ENCODE data around the gene RELN.

Gene RELN

GRCh38 chr7:103803631-103804030, 185.8 kb downstream of the RELN start:
- no peak for DNase-seq (ENCODE audit: extremely low spot score)
- ChIA-PET CTCF (no interaction called here), POLR2A (no interaction called here)
- TF ChIP-seq NFRKB (IDR thresholded peaks at IDR 0.05) = no peak
- TF ChIP-seq SUZ12 (IDR thresholded peaks at IDR 0.05) = no peak
- no peak for TF ChIP-seq L3MBTL2 (conservative IDR thresholded peaks at IDR 0.05)
- TF ChIP-seq BHLHE40 (IDR thresholded peaks at IDR 0.05; ENCODE audit: borderline replicate concordance) = no peak
- no peak for TF ChIP-seq HDGF (IDR thresholded peaks at IDR 0.05; ENCODE audit: borderline replicate concordance)
- no peak for TF ChIP-seq TARDBP (IDR thresholded peaks at IDR 0.05)
- TF ChIP-seq LEF1 (IDR thresholded peaks at IDR 0.05; ENCODE audit: borderline replicate concordance) = no peak
- TF ChIP-seq FOXM1 (IDR thresholded peaks at IDR 0.05; ENCODE audit: borderline replicate concordance) = no peak
- TF ChIP-seq ARNT (IDR thresholded peaks at IDR 0.05) = no peak
- no peak for TF ChIP-seq PKNOX1 (IDR thresholded peaks at IDR 0.05)
- TF ChIP-seq ZNF384 (IDR thresholded peaks at IDR 0.05) = no peak
- no peak for TF ChIP-seq FOXK2 (IDR thresholded peaks at IDR 0.05)
- TF ChIP-seq CTBP1 (IDR thresholded peaks at IDR 0.05; ENCODE audit: borderline replicate concordance) = no peak
- no peak for TF ChIP-seq SP1 (IDR thresholded peaks at IDR 0.05)
- no peak for TF ChIP-seq FOXA1 (IDR thresholded peaks at IDR 0.05)
- TF ChIP-seq ELF4 (IDR thresholded peaks at IDR 0.05) = no peak

GRCh38 chr7:103799298-103799697, 190.2 kb downstream of the RELN start:
- no peak for DNase-seq (ENCODE audit: extremely low spot score)
- CTCF ChIA-PET = no interaction called here
- TF ChIP-seq PKNOX1 (IDR thresholded peaks at IDR 0.05) (no peak), FOXA1 (IDR thresholded peaks at IDR 0.05) (no peak)
- POLR2A ChIA-PET = no interaction called here

GRCh38 chr7:103797647-103798307, 191.7 kb downstream of the RELN start:
- ChIA-PET CTCF (no interaction called here), POLR2A (no interaction called here)
- no peak for TF ChIP-seq ARNT (IDR thresholded peaks at IDR 0.05)
- TF ChIP-seq TARDBP (IDR thresholded peaks at IDR 0.05) = no peak
- no peak for TF ChIP-seq BHLHE40 (IDR thresholded peaks at IDR 0.05; ENCODE audit: borderline replicate concordance)
- no peak for TF ChIP-seq HDGF (IDR thresholded peaks at IDR 0.05; ENCODE audit: borderline replicate concordance)
- no peak for TF ChIP-seq SUZ12 (IDR thresholded peaks at IDR 0.05)
- TF ChIP-seq ELF4 (IDR thresholded peaks at IDR 0.05) = no peak
- no peak for TF ChIP-seq SP1 (IDR thresholded peaks at IDR 0.05)
- TF ChIP-seq ZNF384 (IDR thresholded peaks at IDR 0.05) = no peak
- no peak for TF ChIP-seq FOXK2 (IDR thresholded peaks at IDR 0.05)
- no peak for TF ChIP-seq FOXM1 (IDR thresholded peaks at IDR 0.05; ENCODE audit: borderline replicate concordance)
- TF ChIP-seq NFRKB (IDR thresholded peaks at IDR 0.05) = no peak
- TF ChIP-seq L3MBTL2 (conservative IDR thresholded peaks at IDR 0.05) = no peak
- TF ChIP-seq PKNOX1 (IDR thresholded peaks at IDR 0.05) = no peak
- no peak for DNase-seq (ENCODE audit: extremely low spot score)

- CTCF ChIA-PET = no interaction called here
- no peak for DNase-seq (ENCODE audit: extremely low spot score)
- TF ChIP-seq FOXK2 (IDR thresholded peaks at IDR 0.05) (no peak), CTBP1 (IDR thresholded peaks at IDR 0.05; ENCODE audit: borderline replicate concordance) (no peak), SUZ12 (IDR thresholded peaks at IDR 0.05) (no peak), HDGF (IDR thresholded peaks at IDR 0.05; ENCODE audit: borderline replicate concordance) (no peak), FOXA1 (IDR thresholded peaks at IDR 0.05) (no peak), ARNT (IDR thresholded peaks at IDR 0.05) (no peak), SP1 (IDR thresholded peaks at IDR 0.05) (no peak), BHLHE40 (IDR thresholded peaks at IDR 0.05; ENCODE audit: borderline replicate concordance) (no peak), TARDBP (IDR thresholded peaks at IDR 0.05) (no peak), L3MBTL2 (conservative IDR thresholded peaks at IDR 0.05) (no peak), LEF1 (IDR thresholded peaks at IDR 0.05; ENCODE audit: borderline replicate concordance) (no peak)
- POLR2A ChIA-PET = no interaction called here
These were observed 193.0 kb downstream of the RELN start for GRCh38 chr7:103796327-103796962.

- CTCF ChIA-PET = no interaction called here
- TF ChIP-seq L3MBTL2 (conservative IDR thresholded peaks at IDR 0.05) = no peak
- no peak for TF ChIP-seq BHLHE40 (IDR thresholded peaks at IDR 0.05; ENCODE audit: borderline replicate concordance)
- TF ChIP-seq FOXK2 (IDR thresholded peaks at IDR 0.05) = no peak
- TF ChIP-seq LEF1 (IDR thresholded peaks at IDR 0.05; ENCODE audit: borderline replicate concordance) = no peak
- TF ChIP-seq HDGF (IDR thresholded peaks at IDR 0.05; ENCODE audit: borderline replicate concordance) = no peak
- TF ChIP-seq TARDBP (IDR thresholded peaks at IDR 0.05) = no peak
- TF ChIP-seq ZNF384 (IDR thresholded peaks at IDR 0.05) = no peak
- TF ChIP-seq SUZ12 (IDR thresholded peaks at IDR 0.05) = no peak
- TF ChIP-seq ELF4 (IDR thresholded peaks at IDR 0.05) = no peak
- no peak for TF ChIP-seq NFRKB (IDR thresholded peaks at IDR 0.05)
- TF ChIP-seq CTBP1 (IDR thresholded peaks at IDR 0.05; ENCODE audit: borderline replicate concordance) = no peak
- no peak for TF ChIP-seq PKNOX1 (IDR thresholded peaks at IDR 0.05)
- TF ChIP-seq FOXM1 (IDR thresholded peaks at IDR 0.05; ENCODE audit: borderline replicate concordance) = no peak
- TF ChIP-seq ARNT (IDR thresholded peaks at IDR 0.05) = no peak
- no peak for TF ChIP-seq FOXA1 (IDR thresholded peaks at IDR 0.05)
- POLR2A ChIA-PET = no interaction called here
- DNase-seq (ENCODE audit: extremely low spot score) = no peak
These were observed 193.7 kb downstream of the RELN start for GRCh38 chr7:103795787-103796186.

All from HEK293T (cell line).